ENCODE measurements around the gene WDR20.

- no peak for TF ChIP-seq EZH2 (IDR thresholded peaks at IDR 0.05; ENCODE audit: borderline replicate concordance, insufficient read depth, low read depth, low read length, poor library complexity, severe bottlenecking)
- TF ChIP-seq, protein P1, sequence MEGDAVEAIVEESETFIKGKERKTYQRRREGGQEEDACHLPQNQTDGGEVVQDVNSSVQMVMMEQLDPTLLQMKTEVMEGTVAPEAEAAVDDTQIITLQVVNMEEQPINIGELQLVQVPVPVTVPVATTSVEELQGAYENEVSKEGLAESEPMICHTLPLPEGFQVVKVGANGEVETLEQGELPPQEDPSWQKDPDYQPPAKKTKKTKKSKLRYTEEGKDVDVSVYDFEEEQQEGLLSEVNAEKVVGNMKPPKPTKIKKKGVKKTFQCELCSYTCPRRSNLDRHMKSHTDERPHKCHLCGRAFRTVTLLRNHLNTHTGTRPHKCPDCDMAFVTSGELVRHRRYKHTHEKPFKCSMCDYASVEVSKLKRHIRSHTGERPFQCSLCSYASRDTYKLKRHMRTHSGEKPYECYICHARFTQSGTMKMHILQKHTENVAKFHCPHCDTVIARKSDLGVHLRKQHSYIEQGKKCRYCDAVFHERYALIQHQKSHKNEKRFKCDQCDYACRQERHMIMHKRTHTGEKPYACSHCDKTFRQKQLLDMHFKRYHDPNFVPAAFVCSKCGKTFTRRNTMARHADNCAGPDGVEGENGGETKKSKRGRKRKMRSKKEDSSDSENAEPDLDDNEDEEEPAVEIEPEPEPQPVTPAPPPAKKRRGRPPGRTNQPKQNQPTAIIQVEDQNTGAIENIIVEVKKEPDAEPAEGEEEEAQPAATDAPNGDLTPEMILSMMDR (IDR thresholded peaks at IDR 0.05): no peak
These were observed 86.2 kb downstream of the WDR20 start for GRCh38 chr14:102225936-102226335.
